GM12878 (cell line): ENCODE measurements around the gene ADGRE2. TPM values are rescaled to one million over a fixed set of nuclear protein-coding genes. Genes with fewer than 3 reads are reported as not detected.

Experiments
- ATAC-seq: fragments of 200-7000 bp; cut with Tn5 transposase; 3 replicates; pipeline ENCODE4 v1.9.1; 2020; ENCODE audit warnings: mild to moderate bottlenecking, moderate library complexity
- BruUV-seq: library from RNA; stranded (reverse); fragments of 400-500 nt; replicated peaks from 2 replicates; lab custom pipeline; 2021; lab: Mats Ljungman, UMichigan
- CTCF ChIA-PET: fragments of 300-600 bp; sonication (Branson Sonifier 250); formaldehyde crosslinking; extraction: SDS; loops from one replicate; lab custom pipeline; 2021; ENCODE audit warnings: inconsistent platforms; lab: Yijun Ruan, JAX
- POLR2A ChIA-PET: fragments of 350-600 bp; formaldehyde crosslinking; extraction: SDS; loops from one replicate; lab custom pipeline; 2021; ENCODE audit warnings: inconsistent platforms; lab: Charles Lee
- RAD21 ChIA-PET: fragments of 300-600 bp; sonication (Branson Sonifier 250); formaldehyde crosslinking; loops from one replicate; lab custom pipeline; 2023; ENCODE audit warnings: antibody characterized with exemption; ENCODE audit not compliant: unreplicated experiment; lab: Charles Lee
- SMC1A ChIA-PET: fragments of 300-600 bp; sonication (Branson Sonifier 250); formaldehyde crosslinking; loops from one replicate; lab custom pipeline; 2023; ENCODE audit not compliant: unreplicated experiment, uncharacterized antibody; lab: Charles Lee
- DNase-seq: peaks from one replicate; pipeline ENCODE4 v3.0.0-alpha.2; 2011; ENCODE audit warnings: low read depth, low spot score
- FAIRE-seq: peaks from 3 replicates; lab custom pipeline; 2011; peaks lifted over from hg19 to GRCh38; lab: Jason Lieb, UNC
- H2AFZ ChIP-seq: 2 replicates; pipeline ENCODE4 v1.6.0; 2011; ENCODE audit warnings: low read depth, low read length, control low read depth; ENCODE audit not compliant: control insufficient read depth
- H3K27ac ChIP-seq: 2 replicates; pipeline ENCODE4 v1.5.1; 2011; ENCODE audit warnings: control low read depth; ENCODE audit not compliant: control insufficient read depth, insufficient read depth
- H3K27me3 ChIP-seq, 2 experiments: replicated peaks in 1 of 2; 2 replicates each; pipeline versions ENCODE4 v1.6.0 to v1.6.1; 2011; ENCODE audit warnings: low read length in 1 of 2; ENCODE audit not compliant: control insufficient read depth in 2 of 2, insufficient read depth in 2 of 2
- H3K36me3 ChIP-seq, 2 experiments: 2 replicates each; pipeline ENCODE4 v1.5.1; 2011; ENCODE audit warnings: low read length in 1 of 2; ENCODE audit not compliant: control insufficient read depth in 2 of 2, insufficient read depth in 2 of 2
- H3K4me1 ChIP-seq: 2 replicates; pipeline ENCODE4 v1.6.1; 2011; ENCODE audit warnings: mild to moderate bottlenecking, low read length, moderate library complexity, mixed read lengths; ENCODE audit not compliant: control insufficient read depth, insufficient read depth
- H3K4me2 ChIP-seq: 2 replicates; pipeline ENCODE4 v1.6.0; 2011; ENCODE audit warnings: control low read depth; ENCODE audit not compliant: control insufficient read depth, insufficient read depth
- H3K4me3 ChIP-seq: fragments of 200-600 bp; sonication (generic); 2 replicates; pipeline ENCODE4 v1.5.1; 2016
- H3K79me2 ChIP-seq: 2 replicates; pipeline ENCODE4 v1.6.0; 2011; ENCODE audit warnings: low read length; ENCODE audit not compliant: control insufficient read depth, insufficient read depth
- H3K9ac ChIP-seq: 2 replicates; pipeline ENCODE4 v1.8.0; 2011; ENCODE audit warnings: low read length, control low read depth, mixed read lengths; ENCODE audit not compliant: control insufficient read depth, insufficient read depth
- H3K9me3 ChIP-seq: replicated peaks from 3 replicates; pipeline ENCODE4 v1.5.1; 2011; ENCODE audit warnings: mild to moderate bottlenecking, low read length; ENCODE audit not compliant: control insufficient read depth, insufficient read depth
- H4K20me1 ChIP-seq: 2 replicates; pipeline ENCODE4 v1.6.0; 2011; ENCODE audit not compliant: control insufficient read depth, insufficient read depth
- CUX1 ChIP-seq: IDR thresholded peaks from 2 replicates; pipeline ENCODE4 v1.6.1; 2012; ENCODE audit warnings: improper control_type of control experiment, low read depth, low read length; ENCODE audit not compliant: insufficient replicate concordance
- IRF3 ChIP-seq: fragments of 450-650 bp; IDR thresholded peaks from 2 replicates; pipeline ENCODE4 v1.6.1; 2014; ENCODE audit warnings: mild to moderate bottlenecking
- MEF2A ChIP-seq: IDR thresholded peaks from 2 replicates; pipeline ENCODE4 v1.6.1; 2011; ENCODE audit warnings: low read depth, mild to moderate bottlenecking, low read length, moderate library complexity; ENCODE audit not compliant: insufficient read depth
- NFIC ChIP-seq: IDR thresholded peaks from 2 replicates; pipeline ENCODE4 v1.6.1; 2012; ENCODE audit warnings: low read depth, mild to moderate bottlenecking, inconsistent platforms, low read length, moderate library complexity
- NR2C1 ChIP-seq: fragments of 450-650 bp; IDR thresholded peaks from 2 replicates; pipeline ENCODE4 v1.6.1; 2017; ENCODE audit warnings: antibody characterized with exemption, mild to moderate bottlenecking, moderate library complexity
- POLR2AphosphoS2 ChIP-seq: IDR thresholded peaks from 2 replicates; pipeline ENCODE4 v1.6.1; 2011; ENCODE audit warnings: low read depth, mild to moderate bottlenecking, low read length, improper control_type of control experiment, moderate library complexity
- SP1 ChIP-seq: IDR thresholded peaks from one replicate; pipeline ENCODE4 v1.6.1; 2011; ENCODE audit warnings: low read depth, low read length
- SUPT20H ChIP-seq: IDR thresholded peaks from 2 replicates; pipeline ENCODE4 v1.6.1; 2011; ENCODE audit warnings: low read depth, mild to moderate bottlenecking, low read length, moderate library complexity, borderline replicate concordance; ENCODE audit not compliant: control insufficient read depth
- ZBED1 ChIP-seq: IDR thresholded peaks from 2 replicates; pipeline ENCODE4 v1.6.1; 2016; ENCODE audit warnings: borderline replicate concordance
- WGBS: methylation state at CpG from one replicate; pipeline ENCODE4 v1.1.6; 2016; ENCODE audit warnings: low lambda C conversion rate; ENCODE audit not compliant: insufficient replicate concordance, insufficient coverage; ENCODE audit errors: missing lambda C conversion rate; 5-methylcytosine and 5-hydroxymethylcytosine counted together
- in situ Hi-C: fragments of 300-500 bp; cut with MboI; formaldehyde crosslinking; loops from 9 replicates; pipeline ENCODE4 v1.14.3; 2018; ENCODE audit warnings: mixed read lengths
- intact Hi-C: fragments of 100-400 bp; cut with micrococcal nuclease; formaldehyde crosslinking; loops from one replicate; pipeline ENCODE4 v1.14.2; 2022; ENCODE audit not compliant: unreplicated experiment
- polyA plus RNA-seq, 11 experiments: library from polyadenylated mRNA; depleted of rRNA in 4 of 11; unstranded in 6 of 11; stranded (reverse) in 5 of 11; fragments of >200 nt; fragmentation: Nextera tagmentation in 4 of 11; fragmentation: Illumina TruSeq in 1 of 11; extraction: Ambion mirVana in 4 of 11; extraction: Trizol in 1 of 11; gene quantifications; 1 replicate in 1 of 11; 2 replicates in 10 of 11; pipeline versions ENCODE4 v1.2.1 to v1.2.3, GENCODE V29; 2011 to 2016; ENCODE audit warnings: inconsistent platforms in 2 of 11, missing spikeins in 2 of 11, low read depth in 1 of 11
- total RNA-seq, 4 experiments: library from RNA; depleted of rRNA in 3 of 4; stranded (reverse); fragments of >200 nt in 3 of 4; fragmentation: Illumina TruSeq in 1 of 4; extraction: Trizol in 1 of 4; gene quantifications; 2 replicates each; pipeline versions ENCODE4 v1.2.1 to v1.2.3, GENCODE V29; 2013 to 2021

Gene ADGRE2
- total and polyA plus RNA-seq, 10 of the 15 experiments (the other 5 are each of a cell fraction or from before 2014, with no cell fraction given) = 0.15 to 12.7 (median 4.6) TPM

- no peak for ATAC-seq
- Histone ChIP-seq H3K9ac (no peak overlapping the region), H4K20me1 (no peaks in the 10 kb centered on the region), H3K4me3 (no peak overlapping the region), H2AFZ (no peak overlapping the region), H3K79me2 (no peaks in the 10 kb centered on the region), H3K4me1 (no peaks in the 10 kb centered on the region), H3K36me3 (no peaks in the 10 kb centered on the region), H3K27me3 (no peaks in the 10 kb centered on the region), H3K9me3 (no peaks in the 10 kb centered on the region; the same call in 2 of the 3 replicates), H3K4me2 (no peak overlapping the region), H3K27ac (no peak overlapping the region)
- no TSS peak for BruUV-seq
- no peak for DNase-seq
- RAD21 ChIA-PET = no interaction called here
- intact Hi-C loops = no loop called here
- no peak for FAIRE-seq
- POLR2A ChIA-PET = no interaction called here
- CTCF ChIA-PET = no interaction called here
- no peak for TF ChIP-seq NR2C1
- no peak for TF ChIP-seq SP1
- no peak for TF ChIP-seq MEF2A
- TF ChIP-seq ZBED1 = no peak
- no peak for TF ChIP-seq IRF3
- no peak for TF ChIP-seq CUX1
- TF ChIP-seq SUPT20H = no peak
- TF ChIP-seq NFIC = no peak
- no peak for TF ChIP-seq POLR2AphosphoS2
- in situ Hi-C loops = no loop called here
- 64% methylated on average over 10 of the region's 10 CpGs for WGBS
- SMC1A ChIA-PET = no interaction called here
These were observed 47.2 kb downstream of the ADGRE2 start for GRCh38 chr19:14731200-14731599.
